Activated naive CD8-positive, alpha-beta T cell treated with anti-CD3 and anti-CD28 coated beads, Interleukin-2, amount 10 ng/mL, durations not matched to agents 7 days and 5 days (primary cell): ENCODE results near the gene COLEC11. TPM values are rescaled to one million over a fixed set of nuclear protein-coding genes. Genes with fewer than 3 reads are reported as not detected.
"Not testable (repeated sequence)": the region's sequence is repeated elsewhere in the genome, so short reads cannot be mapped to it uniquely, and the experiment has no call there.

ENCODE experiments used
- ATAC-seq: fragments of 150-1000 bp; cut with Tn5 transposase; one replicate; pipeline ENCODE4 v1.10.0; 2021; ENCODE audit warnings: low read depth, moderate library complexity
- POLR2A ChIA-PET: fragments of 350-600 bp; sonication (Branson Sonifier 250); formaldehyde crosslinking; loops from one replicate; lab custom pipeline; 2021; ENCODE audit warnings: antibody characterized with exemption; lab: Charles Lee
- DNase-seq: peaks from one replicate; pipeline ENCODE4 v3.0.0; 2021
- H3K27ac Mint-ChIP-seq: one replicate; pipeline ENCODE4 v1.8.0; 2022; ENCODE audit warnings: mild to moderate bottlenecking, mixed read lengths
- H3K27me3 Mint-ChIP-seq: one replicate; pipeline ENCODE4 v1.8.0; 2022; ENCODE audit warnings: mild to moderate bottlenecking, moderate library complexity, mixed read lengths
- H3K36me3 Mint-ChIP-seq: one replicate; pipeline ENCODE4 v1.8.0; 2021; ENCODE audit warnings: mild to moderate bottlenecking, mixed read lengths
- H3K4me1 Mint-ChIP-seq: one replicate; pipeline ENCODE4 v1.8.0; 2021; ENCODE audit warnings: mixed read lengths
- H3K4me3 Mint-ChIP-seq: one replicate; pipeline ENCODE4 v1.8.0; 2022; ENCODE audit warnings: mild to moderate bottlenecking, moderate library complexity, mixed read lengths
- H3K9me3 Mint-ChIP-seq: one replicate; pipeline ENCODE4 v1.8.0; 2021; ENCODE audit warnings: mixed read lengths
- total RNA-seq, 2 experiments: library from RNA; stranded (reverse); gene quantifications; one replicate each; pipeline ENCODE4 v1.2.3, GENCODE V29; 2021

COLEC11 gene
- total RNA-seq, result under 1 TPM; 0.39 to 0.77 TPM

DNA sequence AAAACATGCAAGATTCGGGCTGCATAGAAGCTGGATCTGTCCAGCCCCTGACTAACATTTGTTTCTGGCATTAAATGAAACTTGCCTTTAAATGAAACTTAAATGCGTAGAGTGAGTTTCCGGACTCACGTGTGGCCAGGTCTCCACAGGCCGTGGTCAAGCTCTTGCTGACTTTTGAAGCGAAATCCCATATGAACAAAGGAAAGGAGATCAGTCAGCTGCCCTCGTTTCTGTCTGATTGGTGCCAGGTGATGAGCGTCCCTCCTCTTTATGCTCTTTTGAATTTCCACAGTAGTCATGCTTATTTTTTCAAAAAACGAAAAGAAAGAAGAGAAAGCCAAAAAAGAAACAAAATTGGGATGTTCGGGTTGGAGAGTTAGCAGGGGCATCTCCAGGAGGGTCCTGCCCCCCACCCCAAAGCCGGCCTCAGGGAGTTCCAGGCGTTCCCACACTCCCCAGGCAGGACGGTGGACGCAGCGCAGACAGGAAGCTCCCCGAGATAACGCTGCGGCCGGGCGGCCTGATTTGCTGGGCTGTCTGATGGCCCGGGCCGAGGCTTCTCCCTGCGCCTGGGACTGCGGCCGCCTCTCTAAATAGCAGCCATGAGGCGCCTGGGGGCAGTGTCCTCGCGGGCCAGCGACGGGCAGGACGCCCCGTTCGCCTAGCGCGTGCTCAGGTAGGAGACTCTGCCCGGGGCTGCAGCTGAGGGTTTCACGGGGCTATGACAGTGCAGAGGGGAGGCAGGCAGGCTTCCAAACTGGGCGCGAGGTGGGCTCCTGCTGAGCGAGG, at the start of gene COLEC11:
Gene COLEC11, plus strand, starts transcription at position 620 of the 789 bp plus-strand sequence. CDS start 9,229 bp downstream, outside the sequence.
- peaks cover 15% of the 10 kb centered on the region for H3K27me3 Mint-ChIP-seq
- no peak within 1 kb of the TSS for H3K27ac Mint-ChIP-seq
- H3K4me3 Mint-ChIP-seq, result no peak within 1 kb of the TSS
- peaks cover 14% of the 10 kb centered on the region for H3K4me1 Mint-ChIP-seq
- DNase-seq (no peak), ATAC-seq (no peak)
- H3K36me3 Mint-ChIP-seq, result no peaks in the 10 kb centered on the region
- POLR2A ChIA-PET, result interaction anchor here (0.7 kb wide), 1 partner anchor 70 kb away, joined by 3 read pairs; no protein-coding TSS in a partner anchor
- no peaks in the 10 kb centered on the region for H3K9me3 Mint-ChIP-seq

DNA sequence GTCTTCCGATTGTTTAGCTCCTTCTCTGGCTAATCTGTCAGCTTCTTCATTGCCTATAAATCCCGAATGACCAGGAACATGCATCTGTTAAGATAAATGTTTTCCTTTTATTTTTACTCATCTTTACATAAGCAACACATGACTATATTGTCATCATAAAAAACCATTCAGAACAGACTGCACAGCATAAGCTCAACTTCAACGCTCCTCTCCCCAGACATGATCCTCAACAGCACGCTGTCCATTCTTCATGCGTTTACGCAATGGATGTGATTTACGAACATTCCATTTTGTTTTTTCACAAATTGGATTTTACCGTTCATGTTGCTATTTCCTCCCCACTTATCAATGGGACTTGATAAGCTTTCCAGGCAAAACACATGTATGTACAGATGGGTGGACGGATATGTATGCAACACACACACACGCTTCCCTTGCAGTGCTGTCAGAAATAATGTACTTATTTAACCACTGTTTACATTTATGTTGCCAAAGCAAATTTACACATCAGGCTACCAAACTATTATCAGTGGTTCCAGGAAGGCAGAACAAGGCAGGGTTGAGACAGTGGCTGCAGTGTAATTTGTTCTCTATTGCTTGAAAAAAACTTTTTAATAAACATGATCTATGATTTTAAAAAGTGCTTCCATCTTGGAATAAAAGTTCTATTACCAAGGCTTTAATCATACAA, 49.0 kb upstream of the COLEC11 start:
- POLR2A ChIA-PET, result no interaction called here
- Mint-ChIP-seq H3K4me1 (peaks cover 3% of the 10 kb centered on the region), H3K27ac (no peak overlapping the region), H3K27me3 (no peaks in the 10 kb centered on the region), H3K4me3 (no peak overlapping the region), H3K9me3 (no peaks in the 10 kb centered on the region), H3K36me3 (peaks cover 47% of the 10 kb centered on the region)
- DNase-seq (no peak), ATAC-seq (no peak)

DNA sequence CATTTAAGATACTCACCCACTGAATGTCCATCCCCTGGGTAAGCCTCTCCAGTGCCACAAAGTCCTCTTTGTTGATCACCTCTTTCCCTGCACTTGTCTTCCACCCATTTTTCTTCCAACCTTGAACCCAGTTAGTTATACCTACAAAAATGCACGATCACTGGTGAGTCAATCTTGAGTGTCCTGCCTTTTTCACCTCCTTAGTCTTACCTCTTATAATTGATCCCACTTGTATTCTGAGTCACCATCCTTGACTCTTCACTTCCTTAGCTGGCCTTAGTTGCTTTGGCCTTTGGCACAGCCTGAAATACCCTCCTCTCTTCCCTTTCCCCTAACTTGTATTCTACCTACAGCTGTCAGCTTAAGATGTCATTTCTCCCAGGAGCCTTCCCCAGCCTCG, 47.0 kb upstream of the COLEC11 start:
- Mint-ChIP-seq H3K36me3 (peaks cover 39% of the 10 kb centered on the region), H3K4me1 (peaks cover 1% of the 10 kb centered on the region), H3K27me3 (no peaks in the 10 kb centered on the region), H3K4me3 (no peak overlapping the region), H3K27ac (no peak overlapping the region), H3K9me3 (no peaks in the 10 kb centered on the region)
- no peak for DNase-seq
- POLR2A ChIA-PET, result no interaction called here
- no peak for ATAC-seq

DNA sequence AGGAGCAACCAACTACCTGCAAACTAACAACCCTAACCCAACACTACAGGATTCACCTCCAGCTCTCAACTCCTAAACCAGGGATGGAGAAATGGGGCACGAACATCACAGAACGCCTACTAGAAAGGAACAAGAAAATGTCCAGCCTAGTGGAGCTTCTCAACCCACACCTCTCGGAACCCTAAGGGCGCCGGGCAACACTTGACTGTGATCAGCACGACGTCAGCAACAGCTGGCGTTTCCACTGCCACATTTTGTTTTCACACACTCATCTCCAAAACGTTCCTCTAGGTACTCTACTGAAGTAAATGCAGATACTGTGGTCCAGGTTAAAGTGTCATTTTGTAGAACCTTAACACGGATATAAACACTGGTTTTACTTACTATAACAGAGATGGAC, 41.0 kb upstream of the COLEC11 start:
- no peak overlapping the region for H3K4me3 Mint-ChIP-seq
- peaks cover 26% of the 10 kb centered on the region for H3K36me3 Mint-ChIP-seq
- no peak overlapping the region for H3K27ac Mint-ChIP-seq
- POLR2A ChIA-PET, result interaction anchor here (1.1 to 1.6 kb wide), 2 partner anchors 17 to 34 kb away, joined by 3 read pairs; partner anchors contain the start of gene ADI1
- H3K27me3 Mint-ChIP-seq, result no peaks in the 10 kb centered on the region
- ATAC-seq, result no peak
- no peak for DNase-seq
- peaks cover 17% of the 10 kb centered on the region for H3K4me1 Mint-ChIP-seq
- H3K9me3 Mint-ChIP-seq, result no peaks in the 10 kb centered on the region

DNA sequence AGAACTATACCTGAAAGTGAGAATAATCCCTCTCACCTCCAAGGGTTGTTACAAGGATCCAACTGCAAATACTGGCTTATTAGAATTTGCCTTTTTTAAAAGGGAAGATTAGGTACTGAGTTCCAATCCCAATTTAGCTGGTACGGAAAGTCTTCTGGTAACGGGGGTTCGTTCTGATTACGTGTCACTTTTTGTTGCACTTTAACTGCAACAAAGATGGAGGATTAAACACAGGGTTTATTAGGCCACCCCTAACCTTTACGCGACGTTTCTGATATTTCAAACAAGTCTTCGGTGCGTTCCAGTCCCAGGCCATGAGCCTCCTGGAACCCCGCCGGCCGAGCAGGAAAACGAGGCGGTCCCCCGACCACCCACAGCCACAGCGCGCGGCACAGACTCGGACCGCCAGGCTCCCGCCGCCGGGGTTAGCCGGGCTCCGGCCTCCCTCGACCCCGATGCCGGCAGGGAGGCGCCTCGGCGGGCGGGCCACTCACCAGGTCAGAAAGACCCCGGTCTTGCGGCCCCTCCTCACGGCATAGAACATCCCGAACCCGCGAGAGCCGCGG, 37.2 kb upstream of the COLEC11 start:
- Mint-ChIP-seq H3K4me3 (peak overlapping the region; percentile 90), H3K36me3 (peaks cover 12% of the 10 kb centered on the region), H3K9me3 (no peaks in the 10 kb centered on the region), H3K27ac (peak overlapping the region; percentile 93), H3K4me1 (peaks cover 23% of the 10 kb centered on the region), H3K27me3 (no peaks in the 10 kb centered on the region)
- POLR2A ChIA-PET, result interaction anchor here (1.0 to 3.3 kb wide), 13 partner anchors 13 to 200 kb away, joined by 3 to 31 read pairs (median 6); partner anchors contain the start of genes ADI1, EIPR1, RPS7 and TRAPPC12
- peak; percentile 27 for ATAC-seq
- DNase-seq, result no peak

DNA sequence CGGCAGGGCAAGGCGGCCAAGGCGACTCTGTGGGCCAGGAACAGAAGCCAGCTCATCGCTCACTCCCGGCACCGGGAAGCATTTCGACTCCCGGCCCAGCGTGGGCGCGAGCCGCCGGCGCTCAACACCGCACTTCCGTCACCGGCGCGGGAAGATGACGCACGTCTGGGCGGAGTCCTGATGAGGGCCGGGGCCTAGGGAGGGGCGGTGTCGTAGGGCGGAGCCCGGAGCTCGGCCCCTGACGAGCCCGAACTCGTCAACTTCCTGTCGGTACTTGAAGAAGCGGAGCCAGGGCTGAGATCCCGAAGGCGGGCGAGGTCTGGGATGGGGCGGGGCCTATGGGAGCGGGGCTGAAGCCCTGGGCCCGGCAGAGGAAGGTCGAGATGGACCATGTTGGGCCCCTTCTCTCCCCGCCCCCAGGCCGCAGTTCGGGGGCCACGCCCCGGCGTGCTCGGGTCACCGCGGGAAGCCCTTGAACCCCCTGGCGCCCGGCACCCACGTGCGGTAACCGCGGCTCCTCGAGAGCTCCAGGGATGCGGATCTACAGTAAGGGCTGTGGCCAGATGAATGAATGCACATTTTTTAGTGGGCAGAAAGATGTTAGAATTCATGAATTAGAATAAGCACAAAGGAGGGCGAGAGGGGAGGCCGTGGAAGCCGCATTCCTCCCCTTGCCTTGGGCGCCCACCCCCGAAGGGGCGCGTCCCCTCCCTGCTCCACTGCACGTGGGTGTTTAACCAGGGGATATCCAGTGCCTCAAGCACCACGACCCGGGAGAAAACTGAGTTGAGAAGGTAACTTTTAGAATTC, 36.5 kb upstream of the COLEC11 start, which contains the start of gene RNASEH1:
Gene RNASEH1, minus strand, starts transcription at position 129 of the 810 bp plus-strand sequence. Its CDS starts 73 bp downstream, at position 56.
- Mint-ChIP-seq H3K27me3 (no peaks in the 10 kb centered on the region), H3K4me1 (peaks cover 29% of the 10 kb centered on the region), H3K4me3 (peak within 1 kb of the TSS; percentile 90), H3K36me3 (peaks cover 12% of the 10 kb centered on the region), H3K27ac (peak within 1 kb of the TSS; percentile 93), H3K9me3 (no peaks in the 10 kb centered on the region)
- POLR2A ChIA-PET, result interaction anchor here (0.6 to 3.3 kb wide), 17 partner anchors 9 to 200 kb away, joined by 3 to 31 read pairs (median 4); partner anchors contain the start of genes ADI1, EIPR1, RPS7 and TRAPPC12
- peak; percentile 100 for DNase-seq
- peak; percentile 98 for ATAC-seq

DNA sequence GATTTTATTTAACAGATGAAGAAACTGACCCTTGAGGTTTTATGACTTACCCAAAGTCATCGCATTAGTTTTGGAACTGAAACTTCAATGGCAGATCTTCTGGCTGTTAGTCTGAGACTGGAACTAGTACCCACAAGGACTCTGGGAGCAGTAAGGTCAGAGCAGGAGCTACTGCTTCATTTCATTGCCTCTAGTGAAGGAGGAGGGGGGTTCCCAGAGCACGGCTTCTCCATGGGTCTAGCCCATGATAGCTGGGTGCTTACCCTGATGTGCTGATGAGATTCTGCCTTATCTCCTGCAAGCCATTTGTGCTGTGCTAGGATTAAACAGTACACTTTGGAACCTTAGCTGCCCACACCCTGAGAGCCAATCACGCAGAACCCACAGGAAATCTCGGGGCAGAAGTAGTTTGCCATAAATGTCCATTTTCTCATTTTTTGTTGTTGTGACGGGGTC, 31.4 kb upstream of the COLEC11 start:
- Mint-ChIP-seq H3K36me3 (no peaks in the 10 kb centered on the region), H3K4me3 (no peak overlapping the region), H3K4me1 (peaks cover 17% of the 10 kb centered on the region), H3K9me3 (no peaks in the 10 kb centered on the region), H3K27me3 (no peaks in the 10 kb centered on the region), H3K27ac (no peak overlapping the region)
- DNase-seq (no peak), ATAC-seq (no peak)
- POLR2A ChIA-PET, result interaction anchor here (1.1 to 2.0 kb wide), 2 partner anchors 11 to 45 kb away, joined by 3 to 9 read pairs; partner anchors contain the start of gene RPS7

DNA sequence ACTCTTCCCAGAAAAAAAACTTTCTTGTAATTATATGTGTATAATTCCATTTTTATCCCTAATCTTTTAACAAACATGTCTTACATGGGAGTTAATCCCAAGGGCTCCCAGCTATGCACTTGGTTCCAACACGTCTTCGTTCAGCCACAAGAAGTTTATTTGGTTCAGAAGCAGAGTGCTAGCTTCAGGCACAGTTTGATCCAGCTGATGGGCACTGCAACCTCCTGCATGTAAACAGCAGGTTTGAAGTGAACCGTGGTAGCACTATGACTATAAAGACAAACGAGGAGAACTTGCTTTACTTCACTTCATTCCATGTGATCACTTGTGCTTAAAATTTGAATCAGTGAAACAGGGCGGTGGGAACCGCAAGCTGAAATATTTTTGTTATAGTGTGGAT, 29.8 kb upstream of the COLEC11 start:
- no peak for ATAC-seq
- POLR2A ChIA-PET, result interaction anchor here (2.0 kb wide), 1 partner anchor 9 kb away, joined by 9 read pairs; the partner anchor contains the start of gene RPS7
- Mint-ChIP-seq H3K4me3 (no peak overlapping the region), H3K4me1 (peaks cover 13% of the 10 kb centered on the region), H3K9me3 (no peaks in the 10 kb centered on the region), H3K36me3 (no peaks in the 10 kb centered on the region), H3K27ac (no peak overlapping the region), H3K27me3 (no peaks in the 10 kb centered on the region)
- DNase-seq, result no peak

DNA sequence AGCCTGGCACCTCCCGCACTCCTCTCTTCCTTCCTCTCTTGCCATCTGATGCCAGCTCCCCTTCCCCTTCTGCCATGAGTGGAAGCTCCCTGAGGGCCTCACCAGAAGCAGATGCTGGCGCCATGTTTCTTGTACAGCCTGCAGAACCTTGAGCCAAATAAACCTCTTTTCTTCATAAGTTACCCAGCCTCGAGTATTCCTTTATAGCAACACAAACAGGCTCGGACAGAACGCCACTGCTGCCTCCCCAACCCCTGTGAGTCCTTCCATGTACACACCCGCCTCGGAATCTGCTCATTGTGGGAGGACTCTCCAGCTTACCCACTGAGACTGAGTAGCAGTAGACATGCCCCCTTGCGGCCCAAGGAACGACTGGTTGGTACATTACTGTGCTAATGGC, 28.1 kb upstream of the COLEC11 start:
- POLR2A ChIA-PET, result interaction anchor here (0.5 kb wide), 1 partner anchor 48 kb away, joined by 5 read pairs; no protein-coding TSS in a partner anchor
- Mint-ChIP-seq H3K27ac (no peak overlapping the region), H3K9me3 (no peaks in the 10 kb centered on the region), H3K4me1 (peaks cover 12% of the 10 kb centered on the region), H3K4me3 (no peak overlapping the region), H3K27me3 (no peaks in the 10 kb centered on the region), H3K36me3 (no peaks in the 10 kb centered on the region)
- no peak for ATAC-seq
- no peak for DNase-seq

DNA sequence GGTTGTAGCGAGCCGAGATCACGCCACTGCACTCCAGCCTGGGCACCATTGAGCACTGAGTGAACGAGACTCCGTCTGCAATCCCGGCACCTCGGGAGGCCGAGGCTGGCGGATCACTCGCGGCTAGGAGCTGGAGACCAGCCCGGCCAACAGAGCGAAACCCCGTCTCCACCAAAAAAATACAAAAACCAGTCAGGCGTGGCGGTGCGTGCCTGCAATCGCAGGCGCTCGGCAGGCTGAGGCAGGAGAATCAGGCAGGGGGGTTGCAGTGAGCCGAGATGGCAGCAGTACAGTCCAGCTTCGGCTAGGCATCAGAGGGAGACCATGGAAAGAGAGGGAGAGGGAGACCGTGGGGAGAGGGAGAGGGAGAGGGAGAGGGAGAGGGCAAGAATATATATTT, 25.3 kb upstream of the COLEC11 start:
- H3K4me1 Mint-ChIP-seq, DNase-seq, H3K4me3 Mint-ChIP-seq, H3K9me3 Mint-ChIP-seq, ATAC-seq, H3K27ac Mint-ChIP-seq, POLR2A ChIA-PET, H3K27me3 Mint-ChIP-seq, H3K36me3 Mint-ChIP-seq: not testable (repeated sequence)

DNA sequence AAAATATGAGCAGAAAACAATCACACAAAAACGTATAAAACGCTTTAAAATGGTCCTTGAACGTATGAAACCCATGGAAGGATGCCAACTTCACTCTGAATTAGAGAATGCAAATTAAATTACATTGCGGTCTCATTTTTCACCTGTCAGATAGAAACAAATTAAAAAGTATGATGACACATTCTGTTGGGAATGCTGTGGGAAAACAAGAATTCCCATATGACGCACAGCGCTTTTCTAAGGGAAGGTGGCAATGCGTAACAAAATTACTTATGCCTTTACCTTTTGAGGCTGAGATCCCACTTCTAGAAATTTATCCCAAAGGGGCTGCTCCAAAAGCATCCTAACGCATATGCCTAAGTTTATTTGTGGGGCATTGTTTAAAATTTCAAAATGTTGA, 23.6 kb upstream of the COLEC11 start:
- H3K4me1 Mint-ChIP-seq, result peaks cover 12% of the 10 kb centered on the region
- POLR2A ChIA-PET, result interaction anchor here (1.4 kb wide), 1 partner anchor 13 kb away, joined by 8 read pairs; the partner anchor contains the start of gene RNASEH1
- no peak overlapping the region for H3K4me3 Mint-ChIP-seq

DNA sequence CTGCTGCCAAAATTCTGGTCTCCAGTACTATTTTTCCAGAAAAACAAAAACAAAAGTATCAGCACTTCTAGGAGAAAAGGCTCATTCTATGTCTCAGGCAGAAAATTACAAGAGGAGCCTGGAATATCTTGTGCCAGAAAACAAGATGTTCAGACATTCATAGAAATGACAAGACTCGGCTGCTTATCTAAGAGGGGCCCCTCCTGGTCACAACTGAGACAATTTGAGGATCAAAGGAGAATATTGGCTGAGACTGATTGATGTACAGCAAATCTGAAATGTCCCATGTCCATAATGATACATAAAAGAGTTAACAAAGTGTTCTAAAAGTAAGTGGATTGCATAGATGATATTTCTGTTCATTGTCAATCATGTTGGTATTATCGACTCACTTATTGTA, 22.3 kb upstream of the COLEC11 start:
- peaks cover 19% of the 10 kb centered on the region for H3K36me3 Mint-ChIP-seq
- H3K27me3 Mint-ChIP-seq, result no peaks in the 10 kb centered on the region
- no peak overlapping the region for H3K4me3 Mint-ChIP-seq
- DNase-seq, result no peak
- H3K27ac Mint-ChIP-seq, result no peak overlapping the region
- peaks cover 23% of the 10 kb centered on the region for H3K4me1 Mint-ChIP-seq
- POLR2A ChIA-PET, result interaction anchor here (0.6 kb wide), 1 partner anchor 134 kb away, joined by 3 read pairs; no protein-coding TSS in a partner anchor
- H3K9me3 Mint-ChIP-seq, result no peaks in the 10 kb centered on the region
- ATAC-seq, result no peak

More for the DNA sequence above, 23.6 kb upstream of the COLEC11 start:
- peaks cover 7% of the 10 kb centered on the region for H3K36me3 Mint-ChIP-seq
- no peak for DNase-seq
- H3K9me3 Mint-ChIP-seq, result no peaks in the 10 kb centered on the region
- no peak overlapping the region for H3K27ac Mint-ChIP-seq
- no peak for ATAC-seq
- H3K27me3 Mint-ChIP-seq, result no peaks in the 10 kb centered on the region
